GM11168 (cell line): Measurements from ENCODE around the gene PRG3.
"Not testable (repeated sequence)": the region's sequence is repeated elsewhere in the genome, so short reads cannot be mapped to it uniquely, and the experiment has no call there.

ENCODE experiments used
- in situ Hi-C: fragments of 300-500 bp; cut with MboI; formaldehyde crosslinking; loops from one replicate; pipeline ENCODE4 v1.12.0; 2022; ENCODE audit warnings: low sequenced_read_pairs; ENCODE audit not compliant: unreplicated experiment

PRG3 gene

DNA sequence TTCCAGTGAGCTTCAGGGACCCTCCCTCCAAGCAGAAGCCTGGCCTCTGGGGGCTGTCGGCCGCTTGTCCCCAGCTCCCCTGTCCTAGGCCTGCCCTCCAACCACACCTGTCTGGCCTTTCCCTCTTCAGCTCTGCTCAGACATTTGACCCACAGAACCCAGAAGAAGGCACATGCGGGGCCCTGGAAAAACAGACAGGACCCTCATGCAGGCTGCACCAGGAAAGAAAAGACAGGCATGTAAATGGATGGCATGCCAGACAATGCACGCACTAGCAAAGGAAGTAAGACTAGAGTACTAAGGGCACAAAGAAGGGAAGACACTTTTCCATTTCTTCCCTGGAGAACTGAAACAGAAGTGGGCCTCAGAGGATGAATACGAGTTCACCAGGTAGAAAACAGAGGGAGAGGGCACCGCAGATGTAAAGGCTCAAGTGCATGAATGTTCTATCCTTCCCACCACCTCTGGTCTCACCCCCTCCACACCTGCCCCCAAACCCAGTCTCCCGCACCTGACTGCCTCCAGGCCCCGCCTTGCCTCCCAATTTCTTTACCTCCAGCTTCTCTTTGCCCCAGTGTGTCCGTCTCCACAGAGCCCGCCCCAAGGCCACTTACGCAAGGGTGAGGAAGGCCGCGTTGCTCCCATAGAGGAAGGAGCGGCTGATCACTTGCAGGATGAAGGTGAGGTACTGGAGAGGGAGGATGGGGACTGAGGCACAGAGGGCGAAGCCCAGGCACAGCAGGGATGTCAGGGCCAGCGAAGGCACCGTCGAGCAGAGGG is 28.6 kb upstream of the PRG3 start:
- in situ Hi-C loops: no loop called here

DNA sequence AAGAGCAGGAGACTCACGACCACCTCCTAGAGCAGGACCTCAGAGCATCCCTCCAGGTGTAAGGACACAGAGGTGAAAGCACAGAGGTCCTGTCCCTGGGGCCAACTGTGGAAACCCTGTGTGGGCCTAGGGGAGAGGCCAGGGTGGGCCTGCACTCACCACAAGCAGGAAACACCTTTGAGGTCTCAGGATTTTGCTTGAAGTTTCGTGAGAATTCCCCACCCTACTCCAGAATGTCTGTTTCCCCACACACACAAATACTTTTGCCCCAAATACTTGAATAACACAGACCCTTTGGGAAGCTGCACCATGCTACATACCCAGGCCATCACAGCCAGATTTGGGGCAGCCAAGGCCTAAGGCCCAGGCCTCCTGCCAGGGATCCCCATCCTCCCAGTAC is 27.8 kb upstream of the PRG3 start:
- in situ Hi-C loops: no loop called here

DNA sequence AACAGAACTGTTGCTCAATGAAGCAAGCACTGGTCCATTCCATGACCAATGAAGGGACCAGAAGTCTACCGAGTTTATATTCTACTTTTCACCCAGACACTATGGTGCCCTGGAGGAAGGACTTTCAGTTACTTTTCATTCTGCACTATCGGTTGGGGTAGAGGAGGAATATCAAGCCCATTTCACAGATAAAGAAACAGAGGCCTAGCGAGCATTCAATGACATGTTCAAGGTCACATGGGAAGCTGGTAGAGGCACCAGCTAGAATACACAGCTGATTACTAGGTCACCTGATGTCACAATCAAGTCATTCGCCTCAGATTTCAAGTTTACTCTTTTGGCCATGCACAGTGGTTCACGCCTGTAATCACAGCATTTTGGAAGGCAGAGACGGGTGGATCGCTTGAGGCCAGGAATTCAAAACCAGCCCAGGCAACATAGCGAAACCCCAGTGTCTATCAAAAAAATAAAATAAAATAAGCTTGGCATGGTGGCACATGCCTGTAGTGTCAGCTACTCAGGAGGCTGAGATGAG is 27.1 kb upstream of the PRG3 start:
- in situ Hi-C loops: no loop called here

DNA sequence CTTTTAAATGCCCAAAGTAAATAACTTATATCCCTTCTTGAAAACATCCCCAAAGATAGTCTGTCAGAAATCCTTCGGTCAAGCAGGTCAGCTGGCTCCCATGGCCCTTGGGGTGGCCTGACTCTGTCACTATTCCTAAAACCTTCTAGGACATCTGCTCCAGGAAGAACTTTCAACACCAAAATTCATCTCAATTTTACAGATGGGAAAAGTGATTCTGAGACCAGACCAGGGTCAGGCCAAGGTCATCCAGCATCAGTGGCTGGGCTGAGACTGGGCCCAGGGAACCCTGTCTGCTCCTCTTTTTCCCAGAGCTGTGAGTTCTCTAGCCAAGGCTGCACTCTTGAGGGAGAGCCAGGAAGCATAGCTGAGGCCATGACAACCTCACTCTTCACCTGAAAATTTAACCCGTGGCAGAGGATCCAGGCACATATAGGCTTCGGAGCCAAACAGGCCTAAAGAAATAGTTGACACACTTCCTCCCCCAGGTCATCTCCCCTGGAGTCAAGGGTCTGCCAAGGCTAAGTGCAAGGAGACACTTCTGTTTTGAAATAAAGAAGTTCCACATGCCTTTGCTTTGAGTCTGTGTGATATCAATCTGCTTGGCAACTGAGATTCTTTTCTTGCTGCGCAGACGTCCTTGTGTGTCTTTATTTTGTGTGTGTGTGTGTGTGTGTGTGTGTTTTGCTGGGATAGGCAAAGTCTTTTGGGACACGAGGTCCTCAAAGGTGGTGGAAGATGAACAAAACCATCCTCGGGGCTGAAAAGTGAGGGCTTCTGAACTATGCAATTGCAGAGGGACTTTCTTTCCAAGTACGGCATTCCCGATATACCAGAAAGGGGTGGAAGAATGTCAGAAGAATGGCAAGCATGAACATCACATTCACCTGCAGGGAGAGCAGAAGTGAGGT is 26.3 kb upstream of the PRG3 start:
- in situ Hi-C loops: no loop called here

DNA sequence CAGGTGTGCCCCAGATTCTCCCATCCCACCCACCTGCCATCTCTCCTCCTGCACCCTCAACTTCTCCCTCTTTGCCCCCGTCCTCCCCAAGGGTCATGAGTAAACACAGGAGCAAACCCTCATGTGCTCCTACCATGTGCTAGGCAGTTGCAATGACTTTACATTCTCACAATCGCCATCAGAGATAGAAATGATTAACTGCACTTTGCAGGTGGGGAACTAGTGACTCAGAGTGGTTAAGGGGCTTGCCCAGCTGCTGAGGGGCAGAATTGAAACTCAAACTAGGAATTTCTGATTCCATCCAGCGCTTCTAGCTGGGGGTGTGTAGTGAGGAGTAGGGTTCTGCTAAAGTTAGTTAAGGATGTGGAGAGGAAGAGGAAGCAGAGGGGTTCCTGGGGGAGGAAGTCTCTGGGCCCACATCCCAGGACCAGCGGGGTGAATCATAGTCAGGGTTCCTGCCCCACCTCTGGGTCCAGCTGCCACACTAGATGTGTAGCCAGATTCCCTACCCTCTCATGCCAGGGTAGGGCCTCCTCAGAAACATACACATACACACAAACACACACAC is 25.5 kb upstream of the PRG3 start:
- in situ Hi-C loops: no loop called here

DNA sequence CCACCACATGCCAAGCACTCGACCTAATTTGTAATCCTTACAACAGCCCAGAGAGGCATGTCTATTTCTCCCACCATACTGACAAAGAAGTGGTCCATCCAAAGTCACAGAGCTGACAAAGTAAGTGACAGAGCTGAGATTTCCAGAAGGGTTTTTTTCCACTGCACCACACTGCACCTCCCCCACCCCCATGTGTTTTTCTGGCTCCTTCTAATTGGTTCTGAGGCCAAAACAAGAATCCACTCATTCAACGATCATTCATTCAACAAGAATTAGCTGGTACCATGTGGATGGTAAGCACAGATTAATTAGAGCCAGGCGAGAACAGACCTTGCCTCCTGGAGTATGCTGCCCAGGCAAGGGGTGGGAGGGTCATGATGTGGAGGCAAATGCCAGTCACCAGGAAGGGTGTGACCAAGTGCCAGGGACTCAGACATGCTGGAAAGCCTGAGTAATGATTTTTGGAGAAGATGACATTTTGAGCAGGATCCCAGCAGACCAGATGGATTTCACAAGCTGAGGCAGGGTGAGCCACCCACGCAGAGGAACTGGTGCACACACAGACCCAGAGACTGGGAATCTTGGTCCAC is 24.4 kb upstream of the PRG3 start:
- in situ Hi-C loops: no loop called here

DNA sequence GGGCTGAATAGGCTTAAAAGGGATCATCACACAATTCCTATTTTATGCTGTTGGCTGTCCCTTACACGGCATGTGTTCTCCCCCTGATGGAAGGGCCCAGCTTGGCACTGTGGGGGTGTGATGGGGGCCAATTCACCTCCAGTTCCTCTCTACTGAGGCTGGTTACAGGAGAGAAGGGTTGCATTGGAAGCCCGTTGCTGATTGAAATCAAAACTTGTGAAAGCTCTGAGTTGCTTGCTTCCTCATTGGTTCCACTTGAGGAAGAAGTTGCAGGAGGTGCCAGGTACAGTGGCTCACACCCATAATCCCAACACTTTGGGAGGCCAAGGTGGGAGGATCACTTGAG is 22.8 kb upstream of the PRG3 start:
- in situ Hi-C loops: no loop called here

DNA sequence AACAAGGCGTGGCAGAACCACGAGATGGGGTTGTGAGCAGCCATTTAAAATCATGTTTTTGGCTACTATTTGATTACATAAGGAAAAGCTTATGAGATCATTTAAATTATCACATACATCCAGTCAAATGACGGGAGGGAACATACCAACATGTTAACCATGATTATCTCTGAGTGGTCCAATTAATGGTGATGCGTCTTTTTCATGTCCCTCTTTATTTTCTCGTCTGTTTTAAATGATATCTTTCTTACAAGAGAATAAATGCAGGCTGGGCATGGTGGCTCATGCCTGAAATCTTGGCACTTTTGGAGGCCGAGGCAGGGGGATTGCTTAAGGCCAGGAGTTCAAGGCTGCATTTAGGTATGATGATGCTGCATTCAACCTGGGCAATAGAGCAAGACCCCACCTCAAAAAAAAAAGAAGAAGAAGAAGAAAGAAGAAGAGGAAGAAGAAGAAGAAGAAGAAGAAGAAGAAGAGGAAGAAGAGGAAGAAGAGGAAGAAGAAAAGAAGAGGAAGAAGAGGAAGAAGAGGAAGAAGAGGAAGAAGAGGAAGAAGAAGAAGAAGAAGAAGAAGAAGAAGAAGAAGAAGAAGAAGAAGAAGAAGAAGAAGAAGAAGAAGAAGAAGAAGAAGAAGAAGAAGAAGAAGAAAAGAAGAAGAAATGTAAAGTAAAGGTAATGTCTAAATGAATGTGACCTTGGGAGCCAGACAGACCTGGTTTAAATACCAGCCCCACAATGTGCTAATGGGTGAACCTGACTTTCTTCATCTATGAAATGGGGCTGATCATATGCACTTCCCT is 22.3 kb upstream of the PRG3 start:
- in situ Hi-C loops: not testable (repeated sequence)

DNA sequence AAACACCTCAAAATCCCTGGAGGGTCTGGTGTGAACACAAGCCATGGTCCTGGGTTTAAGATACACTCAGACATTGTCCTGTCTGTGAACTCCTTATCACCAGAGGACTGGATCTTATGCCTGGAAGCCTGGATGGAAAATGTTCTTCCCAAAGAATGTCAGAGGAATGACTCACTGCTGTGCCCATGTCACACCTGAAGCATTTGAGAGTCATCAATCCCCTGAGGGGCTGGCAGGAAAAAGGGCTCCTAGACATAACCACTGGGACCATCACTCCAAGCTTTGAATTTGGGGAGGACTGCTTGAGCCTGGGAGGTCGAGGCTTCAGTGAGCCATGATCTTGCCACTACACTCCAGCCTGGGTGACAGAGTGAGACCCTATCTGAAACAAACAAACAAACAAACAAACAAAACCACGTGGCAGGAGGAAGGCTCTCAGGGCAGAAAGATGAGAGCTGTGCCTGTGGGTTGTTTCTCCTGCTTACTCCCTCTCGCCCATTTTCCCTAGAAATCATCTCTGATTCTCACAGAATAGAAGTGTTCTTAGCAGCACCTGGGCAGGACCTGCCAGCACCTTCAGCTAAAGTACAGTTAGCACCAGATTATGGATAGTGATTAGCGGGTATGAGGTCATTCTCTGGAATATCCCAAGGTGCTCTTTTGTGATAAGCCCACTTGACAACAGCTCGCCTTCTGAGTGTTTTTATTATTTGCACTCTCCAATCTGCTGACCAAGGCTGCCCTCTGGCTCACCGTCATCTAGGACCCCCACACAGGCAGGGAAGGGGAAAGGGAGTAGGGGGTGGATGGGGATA is 21.4 kb upstream of the PRG3 start:
- in situ Hi-C loops: no loop called here

DNA sequence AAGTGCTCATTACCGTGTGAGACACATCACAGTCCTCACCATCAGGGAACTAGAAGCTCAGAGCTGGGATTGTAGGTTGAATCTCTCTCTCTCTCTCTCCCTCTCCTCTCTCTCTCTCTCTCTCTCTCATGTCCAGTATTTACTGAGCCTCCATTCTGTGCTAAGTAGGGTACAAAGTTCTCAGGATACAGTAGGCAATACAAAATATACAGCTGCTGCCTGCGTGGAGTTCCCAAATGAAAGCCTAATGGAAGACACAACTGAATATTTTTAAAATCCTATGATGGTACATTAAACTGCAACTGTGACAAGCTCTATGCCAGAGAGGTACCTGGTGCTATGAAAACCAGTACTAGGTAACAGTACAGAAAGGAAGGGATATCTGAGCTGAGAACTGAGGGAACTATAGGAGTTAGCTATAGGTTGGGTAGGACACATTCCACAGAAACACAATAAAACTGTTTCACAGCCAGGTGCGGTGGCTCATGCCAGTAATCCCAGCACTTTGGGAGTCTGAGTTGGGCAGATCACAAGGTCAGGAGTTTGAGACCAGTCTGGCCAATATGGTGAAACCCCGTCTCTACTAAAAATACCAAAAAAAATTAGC is 19.1 kb upstream of the PRG3 start:
- in situ Hi-C loops: no loop called here

DNA sequence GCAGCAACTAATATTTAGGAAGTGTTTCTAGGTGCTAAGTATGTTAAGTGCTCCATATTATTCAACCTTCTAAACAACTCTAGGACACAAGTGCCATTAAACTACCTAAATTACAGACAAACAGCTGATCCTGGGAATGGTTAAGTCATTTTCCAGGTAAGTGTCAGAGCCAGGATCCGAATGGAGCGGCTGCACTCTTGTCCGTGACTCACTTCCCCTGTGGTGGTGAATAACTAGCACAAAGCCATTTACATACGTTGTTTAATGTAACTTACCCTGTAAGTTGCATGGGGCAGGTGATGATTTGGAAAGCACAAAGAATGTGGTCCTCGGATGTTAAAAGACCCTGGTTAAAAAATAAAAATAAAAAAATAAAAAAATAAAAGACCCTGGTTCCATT is 18.3 kb upstream of the PRG3 start:
- in situ Hi-C loops: no loop called here

DNA sequence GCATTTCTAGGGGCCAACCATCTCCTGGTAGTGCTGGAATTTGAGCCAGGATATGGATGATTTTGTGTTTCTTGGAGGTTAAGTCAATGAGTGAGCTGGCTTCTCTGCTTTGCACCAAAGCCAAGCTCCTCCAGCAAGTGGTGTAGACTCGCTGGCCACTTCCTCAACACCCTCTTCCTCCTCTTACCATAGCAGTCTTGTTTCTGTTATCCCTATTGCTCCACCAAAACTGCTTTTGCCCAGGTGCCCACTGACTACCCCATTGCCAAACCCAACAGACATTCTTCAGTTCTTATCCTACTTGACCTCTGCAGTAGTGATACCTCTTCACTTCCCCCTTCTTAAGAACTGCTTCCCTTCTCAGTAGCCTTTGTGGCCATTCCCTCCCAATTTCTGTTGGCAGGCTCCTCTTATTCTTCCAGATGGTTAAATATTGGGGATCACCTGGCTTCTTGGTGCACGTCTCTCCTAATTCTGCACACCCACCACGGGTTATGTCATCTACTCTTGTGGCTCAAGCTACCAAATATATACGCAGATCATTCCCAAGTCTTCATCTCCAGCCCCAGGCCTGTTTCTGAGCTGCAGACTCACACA is 16.5 kb upstream of the PRG3 start:
- in situ Hi-C loops: no loop called here

DNA sequence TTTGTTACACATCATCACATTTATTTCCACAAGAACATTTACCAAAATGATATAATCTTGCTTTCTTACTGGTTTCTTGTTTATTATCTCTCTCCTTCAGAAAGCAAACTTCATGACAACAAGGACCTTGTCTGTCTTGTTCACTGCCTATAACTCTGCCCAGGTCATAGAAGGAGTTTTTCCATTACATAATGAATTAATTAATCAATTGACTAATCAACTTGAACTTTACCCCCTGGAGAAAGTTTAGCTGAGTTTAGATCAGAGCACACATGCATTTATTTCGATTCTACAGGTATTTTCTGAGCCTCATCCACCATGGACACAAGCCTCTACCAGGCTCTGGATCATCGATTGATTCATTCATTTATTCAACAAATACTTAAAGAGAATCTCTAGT is 15.8 kb upstream of the PRG3 start:
- in situ Hi-C loops: no loop called here

DNA sequence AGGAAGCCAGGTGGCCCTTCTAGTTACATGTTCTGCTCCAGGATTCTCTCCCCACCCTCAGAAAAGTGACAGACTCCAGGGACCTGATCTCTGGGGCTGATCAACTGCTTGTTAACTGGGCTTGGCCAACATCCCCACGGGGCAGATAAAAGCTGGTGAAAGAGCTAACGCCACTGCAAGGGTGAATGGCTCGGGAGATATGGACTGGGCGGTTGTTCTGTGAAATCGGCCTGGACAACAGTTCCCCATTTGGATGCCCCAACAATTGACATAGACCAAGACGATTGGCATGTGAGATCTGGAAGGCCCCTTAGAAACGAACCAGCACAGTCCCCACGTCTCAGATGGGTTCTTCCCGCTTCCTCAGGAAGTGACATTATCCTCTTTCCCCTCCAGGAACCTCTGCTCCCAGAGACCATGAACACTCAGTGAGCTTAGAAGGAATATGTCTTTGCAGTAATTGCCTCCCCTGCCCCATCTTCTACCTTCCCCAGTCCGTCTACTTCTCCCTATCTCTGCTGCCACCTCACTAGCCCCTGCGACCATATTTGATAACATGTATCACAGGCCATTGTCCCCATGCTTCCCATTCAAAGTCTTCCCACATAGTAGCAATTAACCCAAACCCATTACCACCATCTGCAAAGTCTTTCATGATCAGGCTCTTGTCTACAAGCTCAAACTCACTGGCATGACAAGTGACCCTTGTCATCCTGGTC is 15.1 kb upstream of the PRG3 start:
- in situ Hi-C loops: no loop called here

DNA sequence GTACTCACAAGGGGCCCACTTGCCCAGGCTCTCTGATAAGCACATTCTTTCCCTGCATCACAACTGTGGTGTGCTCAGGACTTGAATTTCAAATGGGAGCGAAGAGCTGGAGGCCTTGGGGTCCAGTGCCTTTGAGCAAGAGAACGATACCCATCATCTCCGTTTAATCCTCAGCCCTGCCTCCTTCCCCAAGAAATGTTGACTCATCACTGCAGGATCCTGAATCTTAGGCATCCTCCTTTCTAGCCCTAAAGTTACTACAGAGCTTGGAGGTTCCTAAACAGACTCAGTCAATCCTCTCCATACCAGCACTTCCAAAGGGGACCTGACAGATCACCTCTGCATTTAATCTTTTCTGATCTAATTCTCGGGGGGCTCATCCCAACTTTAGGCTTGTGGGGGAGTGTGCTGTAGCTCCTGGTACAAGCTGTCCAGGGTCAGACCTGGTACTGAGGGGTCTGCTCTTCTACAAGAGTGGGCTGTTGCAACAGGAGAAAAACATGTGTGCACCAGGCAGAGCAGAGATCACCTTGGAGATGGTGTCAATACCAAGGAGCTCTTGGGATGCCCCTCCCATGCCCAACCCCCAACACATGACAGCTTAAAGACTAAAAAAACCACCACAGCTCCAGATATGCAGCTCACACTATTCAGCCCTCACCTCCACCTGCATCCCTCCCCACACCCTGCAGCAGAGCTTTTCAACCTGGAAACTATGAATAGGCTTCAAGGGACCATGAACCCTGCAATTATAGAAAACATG is 13.4 kb upstream of the PRG3 start:
- in situ Hi-C loops: no loop called here

DNA sequence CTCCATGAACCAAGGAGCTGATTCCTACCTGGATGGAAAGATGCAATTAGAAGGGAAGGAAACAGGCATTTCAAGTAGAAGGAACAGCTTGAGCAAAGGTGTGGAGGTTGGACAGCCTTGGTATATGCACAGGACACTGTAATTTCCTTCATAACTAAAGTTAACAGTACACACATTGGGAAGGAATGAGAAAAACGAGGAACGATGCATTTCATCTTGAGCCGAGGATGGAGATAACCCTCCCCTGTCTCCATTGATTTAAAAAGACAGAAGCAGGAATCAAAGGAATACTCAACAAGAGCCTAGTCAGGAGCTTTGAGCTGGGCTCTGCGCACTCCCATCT is 11.8 kb upstream of the PRG3 start:
- in situ Hi-C loops: no loop called here
